Neural cell (in vitro differentiated cells): ENCODE data around the gene EEF2K. TPM values are rescaled to one million over a fixed set of nuclear protein-coding genes. Genes with fewer than 3 reads are reported as not detected.

Experiments used
- H2AFZ ChIP-seq: fragments of 200-600, 300-800 bp; sonication (generic), shearing (Covaris generic); 2 replicates; pipeline ENCODE4 v1.6.0; 2014; ENCODE audit warnings: low read depth, mild to moderate bottlenecking, antibody characterized with exemption, low read length, moderate library complexity
- H3F3A ChIP-seq: fragments of 200-600 bp; shearing (Covaris generic); 2 replicates; pipeline ENCODE4 v1.6.1; 2016; ENCODE audit warnings: mild to moderate bottlenecking, moderate library complexity, mixed read lengths, antibody characterized with exemption, low read length; ENCODE audit not compliant: insufficient read depth, poor library complexity, severe bottlenecking
- H3K27ac ChIP-seq: fragments of 200-600, 300-800 bp; sonication (generic), shearing (Covaris generic); 2 replicates; pipeline ENCODE4 v1.5.1; 2014; ENCODE audit warnings: mild to moderate bottlenecking, low read length, moderate library complexity
- H3K27me3 ChIP-seq: fragments of 300-800, 200-600 bp; sonication (generic), shearing (Covaris generic); 2 replicates; pipeline ENCODE4 v1.6.0; 2014; ENCODE audit warnings: mild to moderate bottlenecking, low read depth, low read length, moderate library complexity; ENCODE audit not compliant: insufficient read depth
- H3K36me3 ChIP-seq: fragments of 300-800, 200-600 bp; sonication (generic), shearing (Covaris generic); 2 replicates; pipeline ENCODE4 v1.5.1; 2014; ENCODE audit warnings: mild to moderate bottlenecking, antibody characterized with exemption, low read length, moderate library complexity; ENCODE audit not compliant: insufficient read depth
- H3K4me2 ChIP-seq: fragments of 300-800, 200-600 bp; sonication (generic), shearing (Covaris generic); 2 replicates; pipeline ENCODE4 v1.6.0; 2014; ENCODE audit warnings: mild to moderate bottlenecking, low read length
- H3K4me3 ChIP-seq: fragments of 300-800, 200-600 bp; sonication (generic), shearing (Covaris generic); 2 replicates; pipeline ENCODE4 v1.5.1; 2014; ENCODE audit warnings: mild to moderate bottlenecking, low read length, moderate library complexity
- H3K79me2 ChIP-seq: fragments of 200-600 bp; shearing (Covaris generic); replicated peaks from 2 replicates; pipeline ENCODE4 v1.6.0; 2014; ENCODE audit warnings: mild to moderate bottlenecking, low read length, moderate library complexity; ENCODE audit not compliant: insufficient read depth
- H3K9ac ChIP-seq: fragments of 300-800, 200-600 bp; sonication (generic), shearing (Covaris generic); 2 replicates; pipeline ENCODE4 v1.6.1; 2016; ENCODE audit warnings: mild to moderate bottlenecking, low read length, mixed read lengths
- H3K9me2 ChIP-seq: fragments of 200-600 bp; shearing (Covaris generic); 2 replicates; pipeline ENCODE4 v1.6.1; 2016; ENCODE audit warnings: mild to moderate bottlenecking, low read length, mixed read lengths; ENCODE audit not compliant: insufficient read depth
- H3K9me3 ChIP-seq: fragments of 200-600, 300-800 bp; sonication (generic), shearing (Covaris generic); 2 replicates; pipeline ENCODE4 v1.6.1; 2016; ENCODE audit warnings: mild to moderate bottlenecking, mixed run types, low read length, moderate library complexity, mixed read lengths
- H4K20me1 ChIP-seq: fragments of 200-600 bp; shearing (Covaris generic); 2 replicates; pipeline ENCODE4 v1.6.1; 2016; ENCODE audit warnings: mild to moderate bottlenecking, mixed run types; ENCODE audit not compliant: insufficient read depth
- EP300 ChIP-seq: fragments of 450-650 bp; conservative IDR thresholded peaks from 2 replicates; pipeline ENCODE4 v1.6.1; 2014; ENCODE audit warnings: antibody characterized with exemption, mild to moderate bottlenecking, moderate library complexity; ENCODE audit not compliant: poor library complexity, severe bottlenecking
- EZH2 ChIP-seq: fragments of 200-600, 300-800 bp; shearing (Covaris generic), sonication (generic); IDR thresholded peaks from 2 replicates; pipeline ENCODE4 v1.6.1; 2014; ENCODE audit warnings: antibody characterized with exemption, low read length, borderline replicate concordance, mild to moderate bottlenecking; ENCODE audit not compliant: insufficient read depth, poor library complexity, severe bottlenecking
- MXI1 ChIP-seq: fragments of 450-650 bp; conservative IDR thresholded peaks from 2 replicates; pipeline ENCODE4 v1.6.1; 2014; ENCODE audit warnings: antibody characterized with exemption, mild to moderate bottlenecking; ENCODE audit not compliant: poor library complexity, severe bottlenecking
- POLR2AphosphoS5 ChIP-seq: IDR thresholded peaks from 2 replicates; pipeline ENCODE4 v1.6.1; 2012
- RAD21 ChIP-seq: fragments of 450-650 bp; conservative IDR thresholded peaks from 2 replicates; pipeline ENCODE4 v1.6.1; 2014; ENCODE audit warnings: antibody characterized with exemption, mild to moderate bottlenecking, moderate library complexity
- SMC3 ChIP-seq: fragments of 450-650 bp; conservative IDR thresholded peaks from 2 replicates; pipeline ENCODE4 v1.6.1; 2014; ENCODE audit warnings: antibody characterized with exemption, mild to moderate bottlenecking, moderate library complexity; ENCODE audit not compliant: poor library complexity
- TAF1 ChIP-seq: IDR thresholded peaks from 2 replicates; pipeline ENCODE4 v1.6.1; 2012; ENCODE audit warnings: low read depth
- polyA plus RNA-seq: library from polyadenylated mRNA; depleted of rRNA; stranded (reverse); fragments of >200 nt; gene quantifications from 2 replicates; pipeline ENCODE4 v1.2.3, GENCODE V29; 2014
- TF ChIP-seq, protein P1 (sequence below): fragments of 450-650 bp; IDR thresholded peaks from 2 replicates; pipeline ENCODE4 v1.5.1; 2014; ENCODE audit warnings: antibody characterized with exemption, mild to moderate bottlenecking, moderate library complexity; ENCODE audit not compliant: poor library complexity, severe bottlenecking
- TF ChIP-seq, protein P2 (sequence below): IDR thresholded peaks from 2 replicates; pipeline ENCODE4 v1.6.1; 2012; ENCODE audit warnings: borderline replicate concordance

Gene EEF2K
- polyA plus RNA-seq, 1 donor from 2014 or later = 7.2 TPM

DNA sequence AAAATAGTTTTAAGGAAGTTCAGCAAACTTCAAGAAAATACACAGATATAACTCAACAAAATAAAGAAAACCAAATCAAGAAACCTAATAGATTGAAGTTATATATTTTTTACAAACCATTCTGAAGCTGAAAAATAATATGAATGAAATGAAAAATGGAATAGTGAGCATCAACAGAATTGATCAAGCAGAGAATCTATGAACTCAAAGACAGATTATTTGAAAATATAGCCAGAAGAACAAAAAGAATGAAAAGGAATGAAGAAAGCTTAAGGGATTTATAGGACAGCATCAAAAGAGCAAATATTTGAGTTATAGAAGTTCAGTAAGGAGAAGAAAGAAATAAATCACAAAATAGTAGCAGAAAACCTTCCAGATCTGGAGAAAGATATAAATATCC lies 130.5 kb downstream of the EEF2K start:
- no peaks in the 10 kb centered on the region for H4K20me1 ChIP-seq
- H3K9ac ChIP-seq = no peak overlapping the region
- H3K79me2 ChIP-seq = no peaks in the 10 kb centered on the region
- TF ChIP-seq TAF1 (no peak), SMC3 (no peak), RAD21 (no peak), POLR2AphosphoS5 (no peak), EZH2 (no peak), EP300 (no peak), MXI1 (no peak)
- TF ChIP-seq, protein P1, sequence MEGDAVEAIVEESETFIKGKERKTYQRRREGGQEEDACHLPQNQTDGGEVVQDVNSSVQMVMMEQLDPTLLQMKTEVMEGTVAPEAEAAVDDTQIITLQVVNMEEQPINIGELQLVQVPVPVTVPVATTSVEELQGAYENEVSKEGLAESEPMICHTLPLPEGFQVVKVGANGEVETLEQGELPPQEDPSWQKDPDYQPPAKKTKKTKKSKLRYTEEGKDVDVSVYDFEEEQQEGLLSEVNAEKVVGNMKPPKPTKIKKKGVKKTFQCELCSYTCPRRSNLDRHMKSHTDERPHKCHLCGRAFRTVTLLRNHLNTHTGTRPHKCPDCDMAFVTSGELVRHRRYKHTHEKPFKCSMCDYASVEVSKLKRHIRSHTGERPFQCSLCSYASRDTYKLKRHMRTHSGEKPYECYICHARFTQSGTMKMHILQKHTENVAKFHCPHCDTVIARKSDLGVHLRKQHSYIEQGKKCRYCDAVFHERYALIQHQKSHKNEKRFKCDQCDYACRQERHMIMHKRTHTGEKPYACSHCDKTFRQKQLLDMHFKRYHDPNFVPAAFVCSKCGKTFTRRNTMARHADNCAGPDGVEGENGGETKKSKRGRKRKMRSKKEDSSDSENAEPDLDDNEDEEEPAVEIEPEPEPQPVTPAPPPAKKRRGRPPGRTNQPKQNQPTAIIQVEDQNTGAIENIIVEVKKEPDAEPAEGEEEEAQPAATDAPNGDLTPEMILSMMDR = no peak
- TF ChIP-seq, protein P2, sequence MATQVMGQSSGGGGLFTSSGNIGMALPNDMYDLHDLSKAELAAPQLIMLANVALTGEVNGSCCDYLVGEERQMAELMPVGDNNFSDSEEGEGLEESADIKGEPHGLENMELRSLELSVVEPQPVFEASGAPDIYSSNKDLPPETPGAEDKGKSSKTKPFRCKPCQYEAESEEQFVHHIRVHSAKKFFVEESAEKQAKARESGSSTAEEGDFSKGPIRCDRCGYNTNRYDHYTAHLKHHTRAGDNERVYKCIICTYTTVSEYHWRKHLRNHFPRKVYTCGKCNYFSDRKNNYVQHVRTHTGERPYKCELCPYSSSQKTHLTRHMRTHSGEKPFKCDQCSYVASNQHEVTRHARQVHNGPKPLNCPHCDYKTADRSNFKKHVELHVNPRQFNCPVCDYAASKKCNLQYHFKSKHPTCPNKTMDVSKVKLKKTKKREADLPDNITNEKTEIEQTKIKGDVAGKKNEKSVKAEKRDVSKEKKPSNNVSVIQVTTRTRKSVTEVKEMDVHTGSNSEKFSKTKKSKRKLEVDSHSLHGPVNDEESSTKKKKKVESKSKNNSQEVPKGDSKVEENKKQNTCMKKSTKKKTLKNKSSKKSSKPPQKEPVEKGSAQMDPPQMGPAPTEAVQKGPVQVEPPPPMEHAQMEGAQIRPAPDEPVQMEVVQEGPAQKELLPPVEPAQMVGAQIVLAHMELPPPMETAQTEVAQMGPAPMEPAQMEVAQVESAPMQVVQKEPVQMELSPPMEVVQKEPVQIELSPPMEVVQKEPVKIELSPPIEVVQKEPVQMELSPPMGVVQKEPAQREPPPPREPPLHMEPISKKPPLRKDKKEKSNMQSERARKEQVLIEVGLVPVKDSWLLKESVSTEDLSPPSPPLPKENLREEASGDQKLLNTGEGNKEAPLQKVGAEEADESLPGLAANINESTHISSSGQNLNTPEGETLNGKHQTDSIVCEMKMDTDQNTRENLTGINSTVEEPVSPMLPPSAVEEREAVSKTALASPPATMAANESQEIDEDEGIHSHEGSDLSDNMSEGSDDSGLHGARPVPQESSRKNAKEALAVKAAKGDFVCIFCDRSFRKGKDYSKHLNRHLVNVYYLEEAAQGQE = no peak
- H3K9me3 ChIP-seq = no peaks in the 10 kb centered on the region
- no peaks in the 10 kb centered on the region for H3F3A ChIP-seq
- no peaks in the 10 kb centered on the region for H3K9me2 ChIP-seq
- H3K36me3 ChIP-seq = peaks cover 9% of the 10 kb centered on the region
- H2AFZ ChIP-seq = no peak overlapping the region
- no peak overlapping the region for H3K4me2 ChIP-seq
- H3K27ac ChIP-seq = no peak overlapping the region
- no peaks in the 10 kb centered on the region for H3K27me3 ChIP-seq
- H3K4me3 ChIP-seq = no peak overlapping the region

DNA sequence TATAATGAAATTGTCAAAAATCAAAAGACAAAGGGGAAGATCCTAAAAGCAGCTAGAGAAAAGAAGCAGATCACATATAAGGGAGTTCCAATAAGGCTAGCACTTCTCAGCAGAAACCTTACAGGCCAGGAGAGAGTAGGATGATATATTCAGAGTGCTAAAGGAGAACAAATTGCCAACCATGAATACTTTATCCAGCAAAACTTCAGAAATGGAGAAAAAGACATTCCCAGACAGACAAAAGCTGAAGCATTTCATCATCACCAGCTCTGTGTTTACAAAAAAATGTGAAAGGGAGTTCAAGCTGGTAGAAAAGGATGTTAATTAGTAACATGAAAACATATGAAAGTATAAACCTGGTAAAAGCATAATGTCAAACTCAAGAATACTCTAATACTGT lies 131.0 kb downstream of the EEF2K start:
- peaks cover 9% of the 10 kb centered on the region for H3K36me3 ChIP-seq
- no peak overlapping the region for H3K4me2 ChIP-seq
- no peak overlapping the region for H2AFZ ChIP-seq
- TF ChIP-seq, protein P2 = no peak
- no peak for TF ChIP-seq EP300
- no peak for TF ChIP-seq MXI1
- TF ChIP-seq POLR2AphosphoS5 = no peak
- no peak for TF ChIP-seq RAD21
- no peak overlapping the region for H3K9ac ChIP-seq
- H3K27ac ChIP-seq = no peak overlapping the region
- H3K9me3 ChIP-seq = no peaks in the 10 kb centered on the region
- no peak overlapping the region for H3K4me3 ChIP-seq
- H3K27me3 ChIP-seq = no peaks in the 10 kb centered on the region
- no peaks in the 10 kb centered on the region for H3K9me2 ChIP-seq
- H3F3A ChIP-seq = no peaks in the 10 kb centered on the region
- H3K79me2 ChIP-seq = no peaks in the 10 kb centered on the region
- H4K20me1 ChIP-seq = no peaks in the 10 kb centered on the region
